Stimulated activated CD8-positive, alpha-beta memory T cell treated with anti-CD3 and anti-CD28 coated beads, Interleukin-12 subunit alpha, Interleukin-12 subunit beta, amount 100 ng/mL, for 1 hour (primary cell): ENCODE measurements around the gene CDH13.

ENCODE experiments used
- DNase-seq: peaks from one replicate; pipeline ENCODE4 v3.0.0-alpha.2; 2020; ENCODE audit warnings: low read depth

CDH13 gene

GRCh38 chr16:83439412-83439811, 812.6 kb downstream of the CDH13 start:
- DNase-seq, result no peak

GRCh38 chr16:83441517-83441916, 814.7 kb downstream of the CDH13 start:
- DNase-seq, result no peak

GRCh38 chr16:83443972-83444371, 817.2 kb downstream of the CDH13 start:
- no peak for DNase-seq

- DNase-seq, result no peak
These were observed 820.8 kb downstream of the CDH13 start for GRCh38 chr16:83447560-83447959.

- DNase-seq, result no peak
These were observed 823.1 kb downstream of the CDH13 start for GRCh38 chr16:83449861-83450260.

GRCh38 chr16:83453977-83454376, 827.2 kb downstream of the CDH13 start:
- no peak for DNase-seq

- no peak for DNase-seq
These were observed 828.9 kb downstream of the CDH13 start for GRCh38 chr16:83455716-83456115.

- no peak for DNase-seq
These were observed 830.2 kb downstream of the CDH13 start for GRCh38 chr16:83456934-83457333.

GRCh38 chr16:83458612-83459011, 831.8 kb downstream of the CDH13 start:
- no peak for DNase-seq

- no peak for DNase-seq
These were observed 838.2 kb downstream of the CDH13 start for GRCh38 chr16:83464991-83465390.

GRCh38 chr16:83470416-83470815, 843.6 kb downstream of the CDH13 start:
- no peak for DNase-seq

GRCh38 chr16:83472776-83473501, 846.2 kb downstream of the CDH13 start:
- DNase-seq, result no peak

- no peak for DNase-seq
These were observed 847.3 kb downstream of the CDH13 start for GRCh38 chr16:83473926-83474650.

- DNase-seq, result no peak
These were observed 848.3 kb downstream of the CDH13 start for GRCh38 chr16:83475108-83475507.

GRCh38 chr16:83481589-83481988, 854.8 kb downstream of the CDH13 start:
- no peak for DNase-seq

GRCh38 chr16:83482545-83483162, 855.9 kb downstream of the CDH13 start:
- no peak for DNase-seq

- no peak for DNase-seq
These were observed 863.3 kb downstream of the CDH13 start for GRCh38 chr16:83490073-83490472.

GRCh38 chr16:83494459-83494858, 867.7 kb downstream of the CDH13 start:
- no peak for DNase-seq

GRCh38 chr16:83501481-83501880, 874.7 kb downstream of the CDH13 start:
- no peak for DNase-seq

- no peak for DNase-seq
These were observed 881.5 kb downstream of the CDH13 start for GRCh38 chr16:83508295-83508694.

- no peak for DNase-seq
These were observed 882.5 kb downstream of the CDH13 start for GRCh38 chr16:83509316-83509715.

GRCh38 chr16:83510906-83511305, 884.1 kb downstream of the CDH13 start:
- DNase-seq, result no peak
